HCT116 (cell line): Measurements from ENCODE around the gene IGFL3. TPM values are rescaled to one million over a fixed set of nuclear protein-coding genes. Genes with fewer than 3 reads are reported as not detected.

Experiments
- ATAC-seq: fragments of 200-7000 bp; cut with Tn5 transposase; 2 replicates; pipeline ENCODE4 v1.9.1; 2020; ENCODE audit warnings: mild to moderate bottlenecking, moderate library complexity
- BruUV-seq: library from RNA; stranded (reverse); fragments of 400-500 nt; replicated peaks from 2 replicates; lab custom pipeline; 2021; lab: Mats Ljungman, UMichigan
- CTCF ChIA-PET: fragments of 300-600 bp; sonication (Branson Sonifier 250); formaldehyde crosslinking; loops from one replicate; lab custom pipeline; 2021; ENCODE audit warnings: antibody characterized with exemption; lab: Charles Lee
- POLR2A ChIA-PET: fragments of 300-600, 350-600 bp; sonication (Branson Sonifier 250); formaldehyde crosslinking; loops from one replicate; lab custom pipeline; 2021; ENCODE audit warnings: antibody characterized with exemption; lab: Charles Lee
- RAD21 ChIA-PET, 2 experiments: fragments of 300-600 bp; sonication (Branson Sonifier 250); formaldehyde crosslinking; loops; one replicate each; lab custom pipeline; 2023; ENCODE audit warnings: low total read pairs in 2 of 2; ENCODE audit not compliant: uncharacterized antibody in 2 of 2, unreplicated experiment in 2 of 2, low non-redundant PET in 1 of 2; lab: Charles Lee
- DNase-seq: peaks from one replicate; pipeline ENCODE4 v3.0.0-alpha.2; 2010; ENCODE audit warnings: low read depth, low spot score
- H2AFZ ChIP-seq: fragments of 200-600 bp; shearing (Covaris generic), sonication (generic); 2 replicates; pipeline ENCODE4 v1.6.1; 2017; ENCODE audit warnings: low read depth, mixed run types, mixed read lengths, antibody characterized with exemption, low read length; ENCODE audit not compliant: poor library complexity, severe bottlenecking
- H3K27ac ChIP-seq: 2 replicates; pipeline ENCODE4 v1.5.1; 2012; ENCODE audit warnings: low read depth, low read length
- H3K27me3 ChIP-seq: fragments of 200-600 bp; sonication (generic); 2 replicates; pipeline ENCODE4 v1.6.1; 2016; ENCODE audit warnings: mixed run types, low read length, mixed read lengths; ENCODE audit not compliant: insufficient read depth
- H3K36me3 ChIP-seq, 2 experiments: fragments of 200-500 bp in 1 of 2; fragments of 200-600 bp in 1 of 2; sonication (Bioruptor generic) in 1 of 2; sonication (generic) in 1 of 2; 2 replicates each; pipeline versions ENCODE4 v1.5.1 to v1.6.1; 2014 to 2016; ENCODE audit warnings: low read length in 2 of 2, inconsistent platforms in 1 of 2, mixed read lengths in 1 of 2, mixed run types in 1 of 2; ENCODE audit not compliant: insufficient read depth in 2 of 2, control insufficient read depth in 1 of 2
- H3K4me1 ChIP-seq, 2 experiments: fragments of 200-600 bp in 1 of 2; sonication (generic) in 1 of 2; 2 replicates each; pipeline versions ENCODE4 v1.5.1 to v1.6.1; 2012 to 2017; ENCODE audit warnings: low read length in 2 of 2, inconsistent platforms in 1 of 2, mild to moderate bottlenecking in 1 of 2, mixed read lengths in 1 of 2, mixed run types in 1 of 2, moderate library complexity in 1 of 2; ENCODE audit not compliant: insufficient read depth in 2 of 2, control insufficient read depth in 1 of 2
- H3K4me2 ChIP-seq: fragments of 200-600 bp; sonication (generic); 2 replicates; pipeline ENCODE4 v1.6.1; 2017; ENCODE audit warnings: mixed run types, low read length, mixed read lengths
- H3K4me3 ChIP-seq, 2 experiments: fragments of 200-600 bp in 1 of 2; sonication (generic) in 1 of 2; replicated peaks in 1 of 2; 2 replicates each; pipeline ENCODE4 v1.5.1; 2011 to 2016; ENCODE audit warnings: low read length in 2 of 2, control low read depth in 1 of 2, low read depth in 1 of 2, mild to moderate bottlenecking in 1 of 2, mixed read lengths in 1 of 2, mixed run types in 1 of 2
- H3K79me2 ChIP-seq: fragments of 200-600 bp; sonication (generic); 2 replicates; pipeline ENCODE4 v1.6.1; 2017; ENCODE audit warnings: mild to moderate bottlenecking, mixed run types, low read length, moderate library complexity, mixed read lengths; ENCODE audit not compliant: insufficient read depth
- H3K9ac ChIP-seq: fragments of 200-600 bp; sonication (generic); 2 replicates; pipeline ENCODE4 v1.6.1; 2016; ENCODE audit warnings: low read length, mixed read lengths
- H3K9me2 ChIP-seq: fragments of 200-600 bp; sonication (generic), shearing (Covaris generic); 2 replicates; pipeline ENCODE4 v1.6.1; 2017; ENCODE audit warnings: mixed run types, mild to moderate bottlenecking, moderate library complexity; ENCODE audit not compliant: insufficient read depth
- H3K9me3 ChIP-seq, 2 experiments: fragments of 200-500 bp in 1 of 2; fragments of 200-600 bp in 1 of 2; sonication (Bioruptor generic) in 1 of 2; sonication (generic) in 1 of 2; 2 replicates each; pipeline ENCODE4 v1.6.1; 2014 to 2017; ENCODE audit warnings: low read length in 2 of 2, mixed read lengths in 2 of 2, inconsistent platforms in 1 of 2, low read depth in 1 of 2, mild to moderate bottlenecking in 1 of 2, mixed run types in 1 of 2, moderate library complexity in 1 of 2; ENCODE audit not compliant: control insufficient read depth in 1 of 2, insufficient read depth in 1 of 2
- H4K20me1 ChIP-seq: fragments of 200-600 bp; sonication (generic), shearing (Covaris generic); 2 replicates; pipeline ENCODE4 v1.6.1; 2017; ENCODE audit warnings: mixed run types, mild to moderate bottlenecking, moderate library complexity; ENCODE audit not compliant: insufficient read depth
- FOSL1 ChIP-seq: IDR thresholded peaks from 2 replicates; pipeline ENCODE4 v1.6.1; 2012; ENCODE audit warnings: low read depth
- JUND ChIP-seq: IDR thresholded peaks from 2 replicates; pipeline ENCODE4 v1.6.1; 2012
- SP1 ChIP-seq: IDR thresholded peaks from 2 replicates; pipeline ENCODE4 v1.6.1; 2012; ENCODE audit warnings: low read depth
- ZFX ChIP-seq: fragments of 450-650 bp; IDR thresholded peaks from 2 replicates; pipeline ENCODE4 v1.6.1; 2017
- intact Hi-C: fragments of 100-400 bp; cut with micrococcal nuclease; formaldehyde crosslinking; loops from 2 replicates; pipeline ENCODE4 v1.10.0; 2022
- total RNA-seq: library from RNA; stranded (reverse); gene quantifications from one replicate; pipeline ENCODE4 v1.2.1, GENCODE V29; 2021; ENCODE audit not compliant: unreplicated experiment
- TF ChIP-seq, protein P1 (sequence below): IDR thresholded peaks from 2 replicates; pipeline ENCODE4 v1.6.1; 2012; ENCODE audit warnings: low read depth
- TF ChIP-seq, protein P2 (sequence below): IDR thresholded peaks from 2 replicates; pipeline ENCODE4 v1.6.1; 2012

IGFL3 gene
- total RNA-seq, 1 experiment from 2014 or later = not detected

DNA sequence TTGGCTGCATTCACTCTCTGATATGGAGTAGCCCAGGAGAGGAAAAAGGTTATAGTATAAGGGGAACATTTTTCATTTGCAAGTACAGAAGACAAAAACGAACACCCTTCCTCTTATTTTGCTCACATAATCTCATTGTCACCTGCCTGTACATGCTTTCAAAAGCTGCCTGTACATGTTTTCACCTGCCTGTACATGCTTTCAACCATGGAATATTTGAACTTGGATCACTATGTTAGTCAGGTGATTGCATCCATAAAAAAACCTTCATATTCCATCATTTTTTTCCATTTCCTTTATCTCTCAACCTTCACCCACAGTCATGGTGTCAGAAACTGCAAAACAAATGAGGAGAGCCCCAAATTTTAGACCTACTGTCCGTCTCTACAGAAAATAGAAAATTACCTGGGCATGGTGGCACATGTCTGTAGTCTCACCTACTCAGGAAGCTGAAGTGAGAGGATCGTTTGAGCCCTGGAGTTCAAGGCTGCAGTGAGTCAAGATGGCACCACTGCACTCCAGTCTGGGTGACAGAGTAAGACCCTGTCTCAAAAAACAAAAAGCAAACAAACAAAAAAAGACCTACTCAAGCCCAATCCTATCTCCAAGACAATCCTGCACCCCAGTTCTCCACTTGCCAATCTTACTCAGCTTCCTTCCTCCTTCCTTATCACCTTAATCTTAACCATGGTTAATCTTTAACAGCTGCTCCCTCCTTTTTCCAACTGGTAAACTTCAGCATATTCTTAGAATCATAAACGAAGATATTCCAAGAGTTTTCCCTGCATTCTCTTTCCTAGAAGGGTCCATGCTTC is 35.1 kb upstream of the IGFL3 start (continued):
- TF ChIP-seq, protein P1, sequence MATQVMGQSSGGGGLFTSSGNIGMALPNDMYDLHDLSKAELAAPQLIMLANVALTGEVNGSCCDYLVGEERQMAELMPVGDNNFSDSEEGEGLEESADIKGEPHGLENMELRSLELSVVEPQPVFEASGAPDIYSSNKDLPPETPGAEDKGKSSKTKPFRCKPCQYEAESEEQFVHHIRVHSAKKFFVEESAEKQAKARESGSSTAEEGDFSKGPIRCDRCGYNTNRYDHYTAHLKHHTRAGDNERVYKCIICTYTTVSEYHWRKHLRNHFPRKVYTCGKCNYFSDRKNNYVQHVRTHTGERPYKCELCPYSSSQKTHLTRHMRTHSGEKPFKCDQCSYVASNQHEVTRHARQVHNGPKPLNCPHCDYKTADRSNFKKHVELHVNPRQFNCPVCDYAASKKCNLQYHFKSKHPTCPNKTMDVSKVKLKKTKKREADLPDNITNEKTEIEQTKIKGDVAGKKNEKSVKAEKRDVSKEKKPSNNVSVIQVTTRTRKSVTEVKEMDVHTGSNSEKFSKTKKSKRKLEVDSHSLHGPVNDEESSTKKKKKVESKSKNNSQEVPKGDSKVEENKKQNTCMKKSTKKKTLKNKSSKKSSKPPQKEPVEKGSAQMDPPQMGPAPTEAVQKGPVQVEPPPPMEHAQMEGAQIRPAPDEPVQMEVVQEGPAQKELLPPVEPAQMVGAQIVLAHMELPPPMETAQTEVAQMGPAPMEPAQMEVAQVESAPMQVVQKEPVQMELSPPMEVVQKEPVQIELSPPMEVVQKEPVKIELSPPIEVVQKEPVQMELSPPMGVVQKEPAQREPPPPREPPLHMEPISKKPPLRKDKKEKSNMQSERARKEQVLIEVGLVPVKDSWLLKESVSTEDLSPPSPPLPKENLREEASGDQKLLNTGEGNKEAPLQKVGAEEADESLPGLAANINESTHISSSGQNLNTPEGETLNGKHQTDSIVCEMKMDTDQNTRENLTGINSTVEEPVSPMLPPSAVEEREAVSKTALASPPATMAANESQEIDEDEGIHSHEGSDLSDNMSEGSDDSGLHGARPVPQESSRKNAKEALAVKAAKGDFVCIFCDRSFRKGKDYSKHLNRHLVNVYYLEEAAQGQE = no peak

GRCh38 chr19:46155237-46155636 is 30.7 kb upstream of the IGFL3 start:
- Histone ChIP-seq H3K79me2 (no peaks in the 10 kb centered on the region), H3K4me3 (no peak overlapping the region), H3K27me3 (no peaks in the 10 kb centered on the region), H3K9me2 (no peaks in the 10 kb centered on the region), H3K9ac (no peak overlapping the region), H3K4me2 (no peak overlapping the region), H2AFZ (no peak overlapping the region), H3K27ac (no peak overlapping the region), H3K9me3 (no peaks in the 10 kb centered on the region), H4K20me1 (no peaks in the 10 kb centered on the region), H3K4me1 (no peaks in the 10 kb centered on the region), H3K36me3 (no peaks in the 10 kb centered on the region)
- intact Hi-C loops = no loop called here
- BruUV-seq = no TSS peak
- POLR2A ChIA-PET = no interaction called here
- no peak for DNase-seq
- ATAC-seq = no peak
- CTCF ChIA-PET = no interaction called here
- TF ChIP-seq JUND (no peak), ZFX (no peak), FOSL1 (no peak), SP1 (no peak)
- TF ChIP-seq, protein P2, sequence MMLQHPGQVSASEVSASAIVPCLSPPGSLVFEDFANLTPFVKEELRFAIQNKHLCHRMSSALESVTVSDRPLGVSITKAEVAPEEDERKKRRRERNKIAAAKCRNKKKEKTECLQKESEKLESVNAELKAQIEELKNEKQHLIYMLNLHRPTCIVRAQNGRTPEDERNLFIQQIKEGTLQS = no peak
- RAD21 ChIA-PET = no interaction called here
